Gastrocnemius medialis (tissue), 4 donors: Measurements from ENCODE around the gene CDC42BPA. TPM values are rescaled to one million over a fixed set of nuclear protein-coding genes. Genes with fewer than 3 reads are reported as not detected.

Source experiments
- ATAC-seq, 2 donors: fragments of 150-250 bp; one replicate each; pipeline ENCODE4 v1.9.1; 2016
- DNase-seq, 2 donors: peaks; one replicate each; pipeline ENCODE4 v3.0.0-alpha.2; 2019
- H3K27ac ChIP-seq, 4 donors: fragments of 200-600 bp; sonication (generic); 1 replicate in 1 of 4; 2 replicates in 3 of 4; pipeline ENCODE4 v1.5.1; 2016 to 2018; ENCODE audit warnings: mild to moderate bottlenecking in 2 of 4, moderate library complexity in 1 of 4
- H3K27me3 ChIP-seq, 3 donors: fragments of 200-600 bp; sonication (generic) in 2 of 3; 1 replicate in 1 of 3; 2 replicates in 2 of 3; pipeline versions ENCODE4 v1.5.1 to v1.6.0; 2016 to 2019; ENCODE audit warnings: mild to moderate bottlenecking in 1 of 3, moderate library complexity in 1 of 3
- H3K36me3 ChIP-seq, 2 donors: fragments of 200-600 bp; sonication (generic) in 1 of 2; one replicate each; pipeline ENCODE4 v1.5.1; 2017 to 2018
- H3K4me1 ChIP-seq, 2 donors: fragments of 200-600 bp; sonication (generic) in 1 of 2; one replicate each; pipeline ENCODE4 v1.5.1; 2016 to 2017; ENCODE audit warnings: mild to moderate bottlenecking in 2 of 2
- H3K4me3 ChIP-seq, 4 donors: fragments of 200-600 bp; sonication (generic) in 3 of 4; 1 replicate in 1 of 4; 2 replicates in 3 of 4; pipeline ENCODE4 v1.5.1; 2016 to 2019; ENCODE audit warnings: mild to moderate bottlenecking in 2 of 4
- H3K9me3 ChIP-seq, 3 donors: fragments of 200-600 bp; sonication (generic) in 2 of 3; 1 replicate in 1 of 3; 2 replicates in 2 of 3; pipeline ENCODE4 v1.5.1; 2016 to 2019
- POLR2A ChIP-seq, 2 donors: fragments of 450-650 bp; IDR thresholded peaks; one replicate each; pipeline ENCODE4 v1.6.1; 2017; ENCODE audit warnings: antibody characterized with exemption in 2 of 2, mild to moderate bottlenecking in 2 of 2, moderate library complexity in 2 of 2
- in situ Hi-C, 4 donors: fragments of 200-750 bp; cut with MboI; loops; one replicate each; pipeline versions ENCODE4 v1.15.0 to v1.8.0; 2017; ENCODE audit warnings: low sequenced_read_pairs in 4 of 4
- intact Hi-C: fragments of 100-400 bp; cut with DNase I; formaldehyde crosslinking; loops from one replicate; pipeline ENCODE4 v1.15.1; 2023; ENCODE audit warnings: low total_unique reads
- total RNA-seq, 4 donors: library from RNA; depleted of rRNA; stranded (reverse); fragments of >200 nt; gene quantifications; one replicate each; pipeline versions ENCODE4 v1.1.0 to v1.2.3, GENCODE V29; 2016
- TF ChIP-seq, protein P1 (sequence below), 5 experiments: fragments of 450-650 bp in 3 of 5; fragments of 200-600 bp in 2 of 5; sonication (generic) in 2 of 5; IDR thresholded peaks in 4 of 5; conservative IDR thresholded peaks in 1 of 5; 1 replicate in 4 of 5; 2 replicates in 1 of 5; pipeline ENCODE4 v1.5.1; 2016 to 2019; ENCODE audit warnings: antibody characterized with exemption in 5 of 5, mild to moderate bottlenecking in 3 of 5, moderate library complexity in 3 of 5

CDC42BPA gene
- total RNA-seq, 4 donors from 2014 or later: 13.9 to 30.6 (median 16.6) TPM

GRCh38 chr1:227311389-227312001 lies 6.8 kb downstream of the CDC42BPA start:
- DNase-seq (no peak), ATAC-seq (no peak)
- intact Hi-C loops (loop anchor here (10.0 kb wide), 2 partner anchors 123 to 327 kb away; no protein-coding TSS in a partner anchor), in situ Hi-C loops (no loop called here)
- H3K4me1 ChIP-seq: peaks cover 26 to 61% of the 10 kb centered on the region in 2 donors
- no peak for TF ChIP-seq POLR2A (IDR thresholded peaks at IDR 0.05)
- TF ChIP-seq, protein P1, sequence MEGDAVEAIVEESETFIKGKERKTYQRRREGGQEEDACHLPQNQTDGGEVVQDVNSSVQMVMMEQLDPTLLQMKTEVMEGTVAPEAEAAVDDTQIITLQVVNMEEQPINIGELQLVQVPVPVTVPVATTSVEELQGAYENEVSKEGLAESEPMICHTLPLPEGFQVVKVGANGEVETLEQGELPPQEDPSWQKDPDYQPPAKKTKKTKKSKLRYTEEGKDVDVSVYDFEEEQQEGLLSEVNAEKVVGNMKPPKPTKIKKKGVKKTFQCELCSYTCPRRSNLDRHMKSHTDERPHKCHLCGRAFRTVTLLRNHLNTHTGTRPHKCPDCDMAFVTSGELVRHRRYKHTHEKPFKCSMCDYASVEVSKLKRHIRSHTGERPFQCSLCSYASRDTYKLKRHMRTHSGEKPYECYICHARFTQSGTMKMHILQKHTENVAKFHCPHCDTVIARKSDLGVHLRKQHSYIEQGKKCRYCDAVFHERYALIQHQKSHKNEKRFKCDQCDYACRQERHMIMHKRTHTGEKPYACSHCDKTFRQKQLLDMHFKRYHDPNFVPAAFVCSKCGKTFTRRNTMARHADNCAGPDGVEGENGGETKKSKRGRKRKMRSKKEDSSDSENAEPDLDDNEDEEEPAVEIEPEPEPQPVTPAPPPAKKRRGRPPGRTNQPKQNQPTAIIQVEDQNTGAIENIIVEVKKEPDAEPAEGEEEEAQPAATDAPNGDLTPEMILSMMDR (IDR thresholded peaks at IDR 0.05 in 4 of 5, conservative IDR thresholded peaks at IDR 0.05 in 1 of 5): no peak
- no peaks in the 10 kb centered on the region for H3K36me3 ChIP-seq
- H3K9me3 ChIP-seq: no peaks in the 10 kb centered on the region
- peak overlapping the region in 1 of 4 donors; percentile 35 for H3K27ac ChIP-seq
- no peaks in the 10 kb centered on the region for H3K27me3 ChIP-seq
- no peak overlapping the region for H3K4me3 ChIP-seq

- no peaks in the 10 kb centered on the region for H3K36me3 ChIP-seq
- no peak overlapping the region for H3K4me3 ChIP-seq
- peaks cover 41 to 62% of the 10 kb centered on the region in 2 donors for H3K4me1 ChIP-seq
- ATAC-seq (no peak), DNase-seq (no peak)
- peak overlapping the region in 1 of 4 donors; percentile 54 for H3K27ac ChIP-seq
- in situ Hi-C loops (no loop called here), intact Hi-C loops (no loop called here)
- TF ChIP-seq POLR2A (IDR thresholded peaks at IDR 0.05): no peak
- TF ChIP-seq, protein P1 (IDR thresholded peaks at IDR 0.05 in 4 of 5, conservative IDR thresholded peaks at IDR 0.05 in 1 of 5): no peak
- H3K9me3 ChIP-seq: no peaks in the 10 kb centered on the region
- H3K27me3 ChIP-seq: no peaks in the 10 kb centered on the region
Measured at GRCh38 chr1:227308367-227309336, 9.6 kb downstream of the CDC42BPA start.

GRCh38 chr1:227306689-227307088 lies 11.6 kb downstream of the CDC42BPA start:
- no peak for DNase-seq
- in situ Hi-C loops: no loop called here
- Histone ChIP-seq H3K36me3 (no peaks in the 10 kb centered on the region), H3K27ac (peak overlapping the region in 2 of 4 donors; percentile 24 to 33), H3K4me3 (no peak overlapping the region), H3K4me1 (peaks cover 45 to 47% of the 10 kb centered on the region in 2 donors), H3K9me3 (no peaks in the 10 kb centered on the region), H3K27me3 (no peaks in the 10 kb centered on the region)
- intact Hi-C loops: no loop called here
- TF ChIP-seq, protein P1 (IDR thresholded peaks at IDR 0.05 in 4 of 5, conservative IDR thresholded peaks at IDR 0.05 in 1 of 5): no peak
- no peak for TF ChIP-seq POLR2A (IDR thresholded peaks at IDR 0.05)
- peak; percentile 68 to 76 for ATAC-seq

DNA sequence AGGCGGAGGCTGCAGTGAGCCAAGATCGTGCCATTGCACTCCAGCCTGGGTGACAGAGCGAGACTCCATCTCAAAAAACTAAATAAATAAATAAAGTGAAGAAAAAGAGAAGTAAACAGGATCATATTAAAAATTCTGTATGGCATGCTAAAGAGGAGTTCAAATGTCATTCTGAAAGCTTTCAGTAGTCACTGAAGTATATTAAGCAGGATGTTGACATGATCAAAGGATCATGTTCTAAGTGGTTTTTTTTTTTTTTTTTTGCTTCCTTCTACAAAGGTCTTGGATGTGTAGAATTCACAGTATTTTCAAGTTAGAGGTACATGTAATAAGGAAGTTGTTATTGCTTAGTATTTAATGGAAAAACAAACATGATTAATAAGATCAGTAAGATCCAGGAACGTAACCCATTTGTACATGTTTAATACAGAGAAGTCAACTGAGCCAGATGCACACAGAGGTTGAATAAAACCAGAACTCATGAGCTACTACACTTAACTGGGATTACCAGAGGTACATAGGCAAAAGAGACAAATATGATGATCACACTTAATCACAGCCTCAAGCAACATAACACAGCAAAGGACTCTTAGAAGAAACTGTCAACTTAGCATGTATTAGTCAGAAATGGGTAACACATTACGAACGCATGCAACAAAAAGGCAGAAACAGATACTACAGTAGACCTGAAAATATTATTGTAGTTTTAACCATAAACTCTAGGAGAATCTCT lies 12.2 kb downstream of the CDC42BPA start:
- H3K4me1 ChIP-seq: peaks cover 45 to 47% of the 10 kb centered on the region in 2 donors
- H3K36me3 ChIP-seq: no peaks in the 10 kb centered on the region
- no peak overlapping the region for H3K4me3 ChIP-seq
- peak in 1 of 2 donors; percentile 78 for ATAC-seq
- intact Hi-C loops (no loop called here), in situ Hi-C loops (no loop called here)
- DNase-seq: no peak
- no peaks in the 10 kb centered on the region for H3K27me3 ChIP-seq
- H3K27ac ChIP-seq: peak overlapping the region; percentile 3 to 33 (median 24)
- no peak for TF ChIP-seq POLR2A (IDR thresholded peaks at IDR 0.05)
- TF ChIP-seq, protein P1 (IDR thresholded peaks at IDR 0.05 in 4 of 5, conservative IDR thresholded peaks at IDR 0.05 in 1 of 5): no peak
- H3K9me3 ChIP-seq: no peaks in the 10 kb centered on the region
